Measurements from ENCODE around the gene GOLGA6A.

DNA sequence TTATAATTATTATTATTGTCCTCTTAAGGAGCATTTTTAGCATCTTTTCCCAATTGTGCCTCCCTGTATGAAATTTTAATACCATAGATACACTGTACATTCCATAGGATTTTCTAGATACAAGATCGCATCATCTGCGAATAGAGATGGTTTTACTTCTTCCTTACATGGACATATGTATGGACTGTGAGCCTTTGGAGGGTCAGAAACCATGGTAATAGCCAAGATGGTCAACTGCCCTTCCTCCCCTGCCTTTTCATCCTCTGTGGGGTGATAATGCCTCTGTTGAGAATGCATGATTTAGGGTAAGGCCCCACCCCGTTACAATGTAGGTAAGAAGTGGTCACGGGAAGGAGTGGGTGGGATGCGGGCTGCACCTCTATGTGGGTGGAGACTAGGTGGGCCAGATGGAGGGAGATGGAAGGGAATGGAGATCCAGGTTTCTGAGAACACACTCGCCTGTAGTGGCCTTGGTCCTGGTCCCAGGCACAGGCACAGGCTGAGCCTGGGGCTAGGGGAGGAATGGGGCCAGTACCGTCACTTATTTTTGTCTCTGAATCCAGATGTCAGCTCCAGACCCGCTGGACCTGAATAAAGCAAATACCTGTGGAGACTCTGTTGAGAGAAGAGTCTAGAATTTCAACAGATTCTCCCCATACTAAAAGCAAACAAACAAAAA, 31.7 kb downstream of the GOLGA6A start:
- no peak for TF ChIP-seq EZH2 (IDR thresholded peaks at IDR 0.05; ENCODE audit: borderline replicate concordance)
- TF ChIP-seq, protein P1, sequence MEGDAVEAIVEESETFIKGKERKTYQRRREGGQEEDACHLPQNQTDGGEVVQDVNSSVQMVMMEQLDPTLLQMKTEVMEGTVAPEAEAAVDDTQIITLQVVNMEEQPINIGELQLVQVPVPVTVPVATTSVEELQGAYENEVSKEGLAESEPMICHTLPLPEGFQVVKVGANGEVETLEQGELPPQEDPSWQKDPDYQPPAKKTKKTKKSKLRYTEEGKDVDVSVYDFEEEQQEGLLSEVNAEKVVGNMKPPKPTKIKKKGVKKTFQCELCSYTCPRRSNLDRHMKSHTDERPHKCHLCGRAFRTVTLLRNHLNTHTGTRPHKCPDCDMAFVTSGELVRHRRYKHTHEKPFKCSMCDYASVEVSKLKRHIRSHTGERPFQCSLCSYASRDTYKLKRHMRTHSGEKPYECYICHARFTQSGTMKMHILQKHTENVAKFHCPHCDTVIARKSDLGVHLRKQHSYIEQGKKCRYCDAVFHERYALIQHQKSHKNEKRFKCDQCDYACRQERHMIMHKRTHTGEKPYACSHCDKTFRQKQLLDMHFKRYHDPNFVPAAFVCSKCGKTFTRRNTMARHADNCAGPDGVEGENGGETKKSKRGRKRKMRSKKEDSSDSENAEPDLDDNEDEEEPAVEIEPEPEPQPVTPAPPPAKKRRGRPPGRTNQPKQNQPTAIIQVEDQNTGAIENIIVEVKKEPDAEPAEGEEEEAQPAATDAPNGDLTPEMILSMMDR (IDR thresholded peaks at IDR 0.05; ENCODE audit: poor library complexity): no peak
